RWPE2 (cell line): ENCODE data around the gene SETSIP.
A peak's percentile ranks its signal among the peaks of the same experiment; 100 is the strongest.

Source experiments
- ATAC-seq: fragments of 200-7000 bp; cut with Tn5 transposase; 3 replicates; pipeline ENCODE4 v1.9.1; 2021; ENCODE audit warnings: low read depth
- DNase-seq: peaks from one replicate; pipeline ENCODE4 v3.0.0-alpha.2; 2020; ENCODE audit warnings: low spot score
- H3K27ac ChIP-seq: fragments of 450-650 bp; 2 replicates; pipeline ENCODE4 v1.5.1; 2017; ENCODE audit warnings: mild to moderate bottlenecking; ENCODE audit not compliant: poor library complexity, severe bottlenecking
- H3K27me3 ChIP-seq: fragments of 250-450 bp; sonication (Bioruptor Pico); 2 replicates; pipeline ENCODE4 v1.5.1; 2021; ENCODE audit warnings: mild to moderate bottlenecking, moderate library complexity; ENCODE audit not compliant: insufficient read depth, poor library complexity, severe bottlenecking
- H3K36me3 ChIP-seq: fragments of 250-450 bp; sonication (Bioruptor Pico); 2 replicates; pipeline ENCODE4 v1.5.1; 2020; ENCODE audit warnings: low read depth, mild to moderate bottlenecking, moderate library complexity
- H3K4me1 ChIP-seq: fragments of 250-450 bp; sonication (Bioruptor Pico); 2 replicates; pipeline ENCODE4 v1.5.1; 2021; ENCODE audit warnings: mild to moderate bottlenecking, moderate library complexity; ENCODE audit not compliant: insufficient read depth, poor library complexity, severe bottlenecking
- H3K4me3 ChIP-seq: fragments of 250-450 bp; sonication (Bioruptor Pico); 2 replicates; pipeline ENCODE4 v1.5.1; 2021; ENCODE audit warnings: mild to moderate bottlenecking, moderate library complexity; ENCODE audit not compliant: severe bottlenecking
- H3K9me3 ChIP-seq: fragments of 250-450 bp; sonication (Bioruptor Pico); 2 replicates; pipeline ENCODE4 v1.5.1; 2021; ENCODE audit warnings: mild to moderate bottlenecking, moderate library complexity; ENCODE audit not compliant: severe bottlenecking
- TF ChIP-seq, protein P1 (sequence below): fragments of 450-650 bp; IDR thresholded peaks from one replicate; pipeline ENCODE4 v1.5.1; 2017; ENCODE audit warnings: mild to moderate bottlenecking, moderate library complexity; ENCODE audit not compliant: poor library complexity, severe bottlenecking

The SETSIP gene

GRCh38 chr1:92075311-92075710 lies at the start of gene SETSIP:
SETSIP (minus strand) TSS chr1:92075411; CDS start chr1:92075411, 0 bp downstream.
- Histone ChIP-seq H3K4me3 (no peak within 1 kb of the TSS), H3K36me3 (no peaks in the 10 kb centered on the region), H3K9me3 (no peaks in the 10 kb centered on the region), H3K27ac (no peak within 1 kb of the TSS), H3K27me3 (no peaks in the 10 kb centered on the region), H3K4me1 (no peaks in the 10 kb centered on the region)
- no peak for DNase-seq
- ATAC-seq, result no peak
- TF ChIP-seq, protein P1, sequence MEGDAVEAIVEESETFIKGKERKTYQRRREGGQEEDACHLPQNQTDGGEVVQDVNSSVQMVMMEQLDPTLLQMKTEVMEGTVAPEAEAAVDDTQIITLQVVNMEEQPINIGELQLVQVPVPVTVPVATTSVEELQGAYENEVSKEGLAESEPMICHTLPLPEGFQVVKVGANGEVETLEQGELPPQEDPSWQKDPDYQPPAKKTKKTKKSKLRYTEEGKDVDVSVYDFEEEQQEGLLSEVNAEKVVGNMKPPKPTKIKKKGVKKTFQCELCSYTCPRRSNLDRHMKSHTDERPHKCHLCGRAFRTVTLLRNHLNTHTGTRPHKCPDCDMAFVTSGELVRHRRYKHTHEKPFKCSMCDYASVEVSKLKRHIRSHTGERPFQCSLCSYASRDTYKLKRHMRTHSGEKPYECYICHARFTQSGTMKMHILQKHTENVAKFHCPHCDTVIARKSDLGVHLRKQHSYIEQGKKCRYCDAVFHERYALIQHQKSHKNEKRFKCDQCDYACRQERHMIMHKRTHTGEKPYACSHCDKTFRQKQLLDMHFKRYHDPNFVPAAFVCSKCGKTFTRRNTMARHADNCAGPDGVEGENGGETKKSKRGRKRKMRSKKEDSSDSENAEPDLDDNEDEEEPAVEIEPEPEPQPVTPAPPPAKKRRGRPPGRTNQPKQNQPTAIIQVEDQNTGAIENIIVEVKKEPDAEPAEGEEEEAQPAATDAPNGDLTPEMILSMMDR, result no peak

GRCh38 chr1:92123868-92124267 lies 48.7 kb upstream of the SETSIP start:
- ATAC-seq, result no peak
- no peaks in the 10 kb centered on the region for H3K4me1 ChIP-seq
- H3K27me3 ChIP-seq, result no peaks in the 10 kb centered on the region
- H3K4me3 ChIP-seq, result no peak overlapping the region
- no peak for DNase-seq
- no peaks in the 10 kb centered on the region for H3K36me3 ChIP-seq
- TF ChIP-seq, protein P1, result no peak
- no peaks in the 10 kb centered on the region for H3K9me3 ChIP-seq
- H3K27ac ChIP-seq, result no peak overlapping the region

DNA sequence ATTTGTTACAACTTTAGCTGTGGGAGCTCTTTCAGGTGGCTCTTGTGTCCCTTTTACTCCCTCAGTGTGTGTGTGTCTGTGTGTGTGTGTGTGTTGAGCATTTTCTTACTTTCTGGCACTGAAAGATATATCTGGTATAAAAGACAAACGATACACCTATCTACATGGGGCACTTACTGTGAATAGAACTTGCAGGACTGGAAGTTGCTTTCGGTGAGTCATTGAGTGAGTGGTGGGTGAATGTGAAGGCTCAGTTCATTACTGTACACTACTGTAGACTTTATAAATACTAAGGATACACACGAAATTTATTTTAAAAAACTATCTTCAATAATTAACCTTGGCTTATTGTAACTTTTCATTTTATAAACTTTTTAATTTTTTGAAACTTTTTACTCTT lies 43.6 kb upstream of the SETSIP start:
- H3K27me3 ChIP-seq, result no peaks in the 10 kb centered on the region
- ATAC-seq, result peak; percentile 85
- H3K36me3 ChIP-seq, result no peaks in the 10 kb centered on the region
- H3K9me3 ChIP-seq, result no peaks in the 10 kb centered on the region
- TF ChIP-seq, protein P1, result no peak
- DNase-seq, result no peak
- H3K4me1 ChIP-seq, result no peaks in the 10 kb centered on the region
- no peak overlapping the region for H3K27ac ChIP-seq
- H3K4me3 ChIP-seq, result no peak overlapping the region

GRCh38 chr1:92117526-92117925 lies 42.3 kb upstream of the SETSIP start:
- Histone ChIP-seq H3K4me3 (no peak overlapping the region), H3K36me3 (no peaks in the 10 kb centered on the region), H3K27me3 (no peaks in the 10 kb centered on the region), H3K9me3 (no peaks in the 10 kb centered on the region), H3K4me1 (no peaks in the 10 kb centered on the region), H3K27ac (no peak overlapping the region)
- DNase-seq, result no peak
- ATAC-seq, result no peak
- TF ChIP-seq, protein P1, result no peak

- no peak overlapping the region for H3K4me3 ChIP-seq
- TF ChIP-seq, protein P1, result no peak
- H3K36me3 ChIP-seq, result no peaks in the 10 kb centered on the region
- H3K4me1 ChIP-seq, result no peaks in the 10 kb centered on the region
- no peak overlapping the region for H3K27ac ChIP-seq
- H3K27me3 ChIP-seq, result no peaks in the 10 kb centered on the region
- H3K9me3 ChIP-seq, result no peaks in the 10 kb centered on the region
- ATAC-seq (no peak), DNase-seq (no peak)
These were observed 33.4 kb upstream of the SETSIP start for GRCh38 chr1:92108631-92109030.
